ENCODE data around the gene ZNF90.

The ZNF90 gene

DNA sequence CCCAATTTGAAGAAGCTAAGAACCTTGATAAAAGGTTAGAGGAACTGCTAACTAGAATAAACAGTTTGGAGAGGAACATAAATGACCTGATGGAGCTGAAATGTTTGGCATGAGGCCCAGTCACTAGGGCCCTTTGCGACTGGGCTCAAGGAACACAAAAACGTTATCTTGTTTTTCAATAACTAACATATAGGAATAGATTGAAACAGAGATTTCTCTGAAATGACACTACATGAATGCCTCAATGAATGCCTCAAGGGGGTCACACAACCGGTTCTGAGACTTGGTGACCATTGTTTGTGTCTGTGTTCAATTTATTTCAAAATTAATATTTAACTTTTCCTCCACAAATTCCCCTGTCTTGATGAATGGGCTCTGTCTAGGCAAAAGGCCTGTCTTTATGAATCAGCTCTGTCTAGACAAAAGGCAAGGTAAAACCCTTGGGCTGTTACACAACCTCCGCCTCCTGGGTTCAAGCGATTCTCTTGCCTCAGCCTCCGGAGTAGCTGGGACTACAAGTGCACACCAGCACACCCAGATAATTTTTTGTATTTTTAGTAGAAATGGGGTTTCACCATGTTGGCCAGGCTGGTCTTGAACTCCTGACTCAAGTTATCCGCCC, 88.3 kb downstream of the ZNF90 start (continued):
- TF ChIP-seq ZBTB49 (tag by site-specific recombination; IDR thresholded peaks at IDR 0.05; ENCODE audit: low read depth) (no peak), ZNF426 (tag by site-specific recombination; IDR thresholded peaks at IDR 0.05) (no peak)

DNA sequence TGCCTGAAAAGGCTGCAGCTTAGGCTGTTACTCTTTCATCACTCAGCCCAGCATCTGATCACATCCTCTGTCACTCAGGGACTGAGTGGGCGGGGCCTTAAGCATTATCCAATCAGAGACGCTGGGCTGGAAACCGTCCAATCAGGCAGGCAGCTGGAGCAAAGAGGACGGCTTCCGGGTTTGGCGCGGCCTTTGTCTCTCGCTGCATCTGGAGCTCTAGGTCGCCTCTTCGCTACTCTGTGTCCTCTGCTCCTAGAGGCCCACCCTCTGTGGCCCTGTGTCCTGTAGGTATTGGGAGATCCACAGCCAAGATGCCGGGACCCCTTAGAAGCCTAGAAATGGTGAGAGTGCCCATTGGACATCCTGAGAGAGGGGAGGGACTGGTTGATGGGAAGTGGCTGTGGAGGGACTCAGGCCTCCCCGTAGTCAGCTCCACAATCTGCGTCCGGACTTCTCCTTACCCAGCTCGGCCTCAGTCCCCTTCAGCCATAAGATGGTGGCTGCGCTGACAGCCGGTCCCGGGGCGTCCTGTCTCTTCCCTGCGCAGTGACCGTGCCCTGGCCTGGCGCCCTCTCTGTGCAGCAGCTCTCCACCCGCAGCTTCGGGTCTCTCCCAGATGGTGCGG, 89.3 kb downstream of the ZNF90 start, which contains the start of gene ZNF486:
TSS of gene ZNF486 (plus strand) at position 195 of the 625 bp plus-strand sequence. CDS start at position 312, 117 bp downstream.
- ChIA-PET CTCF (no interaction called here), POLR2A (interaction anchor here (1.0 to 1.2 kb wide), 5 partner anchors 16 to 266 kb away, joined by 3 to 8 read pairs (median 4); partner anchors contain the start of genes ZNF682, ZNF90 and ZNF93)
- TF ChIP-seq ZFP3 (tag by site-specific recombination; IDR thresholded peaks at IDR 0.05; ENCODE audit: low read depth) = no peak
- TF ChIP-seq ZNF341 (tag by site-specific recombination; IDR thresholded peaks at IDR 0.05; ENCODE audit: low read depth) = peak; percentile 45; the same call in 1 of the 2 replicates
- TF ChIP-seq IKZF3 (tag by site-specific recombination; IDR thresholded peaks at IDR 0.05) = no peak
- TF ChIP-seq SP2 (tag by site-specific recombination; IDR thresholded peaks at IDR 0.05) = peak; percentile 82
- peak; percentile 46; the same call in 1 of the 2 replicates for TF ChIP-seq SP3 (tag by site-specific recombination; IDR thresholded peaks at IDR 0.05)
- TF ChIP-seq ZFP41 (tag by site-specific recombination; IDR thresholded peaks at IDR 0.05; ENCODE audit: borderline replicate concordance) = no peak
- peak; percentile 28; the same call in 1 of the 2 replicates for TF ChIP-seq ZNF10 (tag by site-specific recombination; IDR thresholded peaks at IDR 0.05)
- no peak for TF ChIP-seq ZBTB1 (tag by site-specific recombination; IDR thresholded peaks at IDR 0.05)
- Histone ChIP-seq H3K36me3 (ENCODE audit: control insufficient read depth in 2 of 2, insufficient read depth in 1 of 2, low read length in 2 of 2) (no peaks in the 10 kb centered on the region), H3K4me1 (ENCODE audit: control insufficient read depth, insufficient read depth, low read length) (no peaks in the 10 kb centered on the region), H3K27ac (ENCODE audit: extremely low read depth, low read depth, low read length) (no peak within 1 kb of the TSS), H3K4me3 (ENCODE audit: low read depth, low read length) (peak within 1 kb of the TSS; percentile 65), H3K9me3 (ENCODE audit: control insufficient read depth, insufficient read depth, low read depth, low read length) (no peaks in the 10 kb centered on the region)

GRCh38 chr19:20167651-20168122, 89.9 kb downstream of the ZNF90 start:
- Histone ChIP-seq H3K4me3 (ENCODE audit: low read depth, low read length) (peak overlapping the region; percentile 65), H3K36me3 (ENCODE audit: control insufficient read depth in 2 of 2, insufficient read depth in 1 of 2, low read length in 2 of 2) (no peaks in the 10 kb centered on the region), H3K9me3 (ENCODE audit: control insufficient read depth, insufficient read depth, low read depth, low read length) (no peaks in the 10 kb centered on the region), H3K27ac (ENCODE audit: extremely low read depth, low read depth, low read length) (no peak overlapping the region), H3K4me1 (ENCODE audit: control insufficient read depth, insufficient read depth, low read length) (no peaks in the 10 kb centered on the region)
- TF ChIP-seq, protein P1, sequence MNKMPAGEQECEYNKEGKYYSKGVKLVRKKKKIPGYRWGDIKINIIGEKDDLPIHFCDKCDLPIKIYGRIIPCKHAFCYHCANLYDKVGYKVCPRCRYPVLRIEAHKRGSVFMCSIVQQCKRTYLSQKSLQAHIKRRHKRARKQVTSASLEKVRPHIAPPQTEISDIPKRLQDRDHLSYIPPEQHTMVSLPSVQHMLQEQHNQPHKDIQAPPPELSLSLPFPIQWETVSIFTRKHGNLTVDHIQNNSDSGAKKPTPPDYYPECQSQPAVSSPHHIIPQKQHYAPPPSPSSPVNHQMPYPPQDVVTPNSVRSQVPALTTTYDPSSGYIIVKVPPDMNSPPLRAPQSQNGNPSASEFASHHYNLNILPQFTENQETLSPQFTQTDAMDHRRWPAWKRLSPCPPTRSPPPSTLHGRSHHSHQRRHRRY (tag by site-specific recombination; IDR thresholded peaks at IDR 0.05) = no peak
- TF ChIP-seq KLF10 (tag by site-specific recombination; IDR thresholded peaks at IDR 0.05) (no peak), ZNF664 (tag by site-specific recombination; IDR thresholded peaks at IDR 0.05) (no peak)
- TF ChIP-seq, protein P2, sequence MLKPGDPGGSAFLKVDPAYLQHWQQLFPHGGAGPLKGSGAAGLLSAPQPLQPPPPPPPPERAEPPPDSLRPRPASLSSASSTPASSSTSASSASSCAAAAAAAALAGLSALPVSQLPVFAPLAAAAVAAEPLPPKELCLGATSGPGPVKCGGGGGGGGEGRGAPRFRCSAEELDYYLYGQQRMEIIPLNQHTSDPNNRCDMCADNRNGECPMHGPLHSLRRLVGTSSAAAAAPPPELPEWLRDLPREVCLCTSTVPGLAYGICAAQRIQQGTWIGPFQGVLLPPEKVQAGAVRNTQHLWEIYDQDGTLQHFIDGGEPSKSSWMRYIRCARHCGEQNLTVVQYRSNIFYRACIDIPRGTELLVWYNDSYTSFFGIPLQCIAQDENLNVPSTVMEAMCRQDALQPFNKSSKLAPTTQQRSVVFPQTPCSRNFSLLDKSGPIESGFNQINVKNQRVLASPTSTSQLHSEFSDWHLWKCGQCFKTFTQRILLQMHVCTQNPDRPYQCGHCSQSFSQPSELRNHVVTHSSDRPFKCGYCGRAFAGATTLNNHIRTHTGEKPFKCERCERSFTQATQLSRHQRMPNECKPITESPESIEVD (tag by site-specific recombination; IDR thresholded peaks at IDR 0.05) = no peak
- ChIA-PET CTCF (no interaction called here), POLR2A (interaction anchor here (1.0 to 1.2 kb wide), 3 partner anchors 15 to 267 kb away, joined by 3 to 4 read pairs (median 3); partner anchors contain the start of genes ZNF682 and ZNF93)

Measured in HEK293 (cell line).